Measurements from ENCODE around the gene SH3BP5. TPM values are rescaled to one million over a fixed set of nuclear protein-coding genes. Genes with fewer than 3 reads are reported as not detected.

Gene SH3BP5
- total RNA-seq, 1 experiment from 2014 or later = 5.2 TPM

- DNase-seq (ENCODE audit: extremely low read depth, low read depth) = no peak
These were observed 4.4 kb downstream of the SH3BP5 start for GRCh38 chr3:15327941-15328340.

GRCh38 chr3:15326673-15327072, 5.7 kb downstream of the SH3BP5 start:
- DNase-seq (ENCODE audit: extremely low read depth, low read depth) = no peak

GRCh38 chr3:15326037-15326436, 6.3 kb downstream of the SH3BP5 start:
- DNase-seq (ENCODE audit: extremely low read depth, low read depth) = no peak

- no peak for DNase-seq (ENCODE audit: extremely low read depth, low read depth)
These were observed 7.2 kb downstream of the SH3BP5 start for GRCh38 chr3:15325228-15325627.

- DNase-seq (ENCODE audit: extremely low read depth, low read depth) = no peak
These were observed 8.0 kb downstream of the SH3BP5 start for GRCh38 chr3:15324379-15324808.

- no peak for DNase-seq (ENCODE audit: extremely low read depth, low read depth)
These were observed 9.3 kb downstream of the SH3BP5 start for GRCh38 chr3:15323063-15323462.

- DNase-seq (ENCODE audit: extremely low read depth, low read depth) = no peak
These were observed 11.0 kb downstream of the SH3BP5 start for GRCh38 chr3:15321349-15321748.

GRCh38 chr3:15319575-15319974, 12.8 kb downstream of the SH3BP5 start:
- no peak for DNase-seq (ENCODE audit: extremely low read depth, low read depth)

GRCh38 chr3:15319136-15319535, 13.2 kb downstream of the SH3BP5 start:
- DNase-seq (ENCODE audit: extremely low read depth, low read depth) = no peak

GRCh38 chr3:15318661-15319060, 13.7 kb downstream of the SH3BP5 start:
- no peak for DNase-seq (ENCODE audit: extremely low read depth, low read depth)

GRCh38 chr3:15316998-15317435, 15.4 kb downstream of the SH3BP5 start:
- no peak for DNase-seq (ENCODE audit: extremely low read depth, low read depth)

- DNase-seq (ENCODE audit: extremely low read depth, low read depth) = no peak
These were observed 17.4 kb downstream of the SH3BP5 start for GRCh38 chr3:15315003-15315402.

- DNase-seq (ENCODE audit: extremely low read depth, low read depth) = no peak
These were observed 18.1 kb downstream of the SH3BP5 start for GRCh38 chr3:15314276-15314675.

- no peak for DNase-seq (ENCODE audit: extremely low read depth, low read depth)
These were observed 18.9 kb downstream of the SH3BP5 start for GRCh38 chr3:15313461-15313860.

GRCh38 chr3:15312550-15312949, 19.8 kb downstream of the SH3BP5 start:
- DNase-seq (ENCODE audit: extremely low read depth, low read depth) = no peak

- DNase-seq (ENCODE audit: extremely low read depth, low read depth) = no peak
These were observed 21.7 kb downstream of the SH3BP5 start for GRCh38 chr3:15310491-15311370.

- no peak for DNase-seq (ENCODE audit: extremely low read depth, low read depth)
These were observed 22.6 kb downstream of the SH3BP5 start for GRCh38 chr3:15309662-15310335.

GRCh38 chr3:15307580-15307979, 24.8 kb downstream of the SH3BP5 start:
- no peak for DNase-seq (ENCODE audit: extremely low read depth, low read depth)

GRCh38 chr3:15306979-15307359, 25.4 kb downstream of the SH3BP5 start:
- no peak for DNase-seq (ENCODE audit: extremely low read depth, low read depth)

- no peak for DNase-seq (ENCODE audit: extremely low read depth, low read depth)
These were observed 27.0 kb downstream of the SH3BP5 start for GRCh38 chr3:15305359-15305844.

GRCh38 chr3:15303728-15304127, 28.7 kb downstream of the SH3BP5 start:
- no peak for DNase-seq (ENCODE audit: extremely low read depth, low read depth)

- DNase-seq (ENCODE audit: extremely low read depth, low read depth) = no peak
These were observed 29.2 kb downstream of the SH3BP5 start for GRCh38 chr3:15303216-15303615.
